ENCODE measurements around the gene ROBO1.

GRCh38 chr3:78963771-78964170 lies 804.0 kb downstream of the ROBO1 start:
- TF ChIP-seq EZH2 (IDR thresholded peaks at IDR 0.05; ENCODE audit: borderline replicate concordance, low read depth, low read length, severe bottlenecking) (no peak), CTCF (IDR thresholded peaks at IDR 0.05; ENCODE audit: borderline replicate concordance, extremely low read depth, low read length, poor library complexity, severe bottlenecking) (no peak)
